ENCODE measurements around the gene CLEC16A.
"Not testable (repeated sequence)": the region's sequence is repeated elsewhere in the genome, so short reads cannot be mapped to it uniquely, and the experiment has no call there.

CLEC16A gene

GRCh38 chr16:11202260-11203091 is 258.1 kb downstream of the CLEC16A start:
- no peak for DNase-seq (ENCODE audit: low spot score)

GRCh38 chr16:11203111-11203623 is 258.8 kb downstream of the CLEC16A start:
- peak; percentile 75 for DNase-seq (ENCODE audit: low spot score)

DNA sequence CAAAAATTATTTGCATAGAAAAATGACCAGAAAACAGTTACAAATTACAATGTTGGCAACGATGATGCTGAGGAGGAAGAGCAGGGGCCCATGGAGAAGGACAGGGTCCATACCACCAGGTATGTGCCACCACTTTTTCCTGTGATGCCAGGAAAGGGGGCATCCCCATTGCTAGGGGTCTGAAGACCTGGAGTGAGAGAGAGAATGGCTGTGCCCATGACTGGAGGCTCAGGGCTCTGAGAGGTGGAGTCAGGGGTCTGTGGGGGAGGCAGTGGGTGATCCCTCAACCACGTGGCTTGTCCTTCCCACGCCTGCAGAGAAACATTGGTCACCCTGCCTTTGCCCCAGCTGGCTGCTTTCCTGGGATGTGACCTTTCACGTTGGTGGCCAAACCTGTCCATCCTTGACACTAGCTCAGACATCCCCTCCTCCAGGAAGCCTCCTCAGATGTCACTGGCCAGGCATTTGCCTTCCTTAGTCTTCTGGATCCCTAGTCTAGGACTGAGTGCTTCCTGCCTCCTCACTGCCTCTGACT is 260.2 kb downstream of the CLEC16A start:
- peak; percentile 41 for DNase-seq (ENCODE audit: low spot score)

- DNase-seq (ENCODE audit: low spot score) = no peak
Measured at GRCh38 chr16:11205065-11205699, 260.8 kb downstream of the CLEC16A start.

- peak; percentile 60 for DNase-seq (ENCODE audit: low spot score)
Measured at GRCh38 chr16:11205754-11206581, 261.6 kb downstream of the CLEC16A start.

DNA sequence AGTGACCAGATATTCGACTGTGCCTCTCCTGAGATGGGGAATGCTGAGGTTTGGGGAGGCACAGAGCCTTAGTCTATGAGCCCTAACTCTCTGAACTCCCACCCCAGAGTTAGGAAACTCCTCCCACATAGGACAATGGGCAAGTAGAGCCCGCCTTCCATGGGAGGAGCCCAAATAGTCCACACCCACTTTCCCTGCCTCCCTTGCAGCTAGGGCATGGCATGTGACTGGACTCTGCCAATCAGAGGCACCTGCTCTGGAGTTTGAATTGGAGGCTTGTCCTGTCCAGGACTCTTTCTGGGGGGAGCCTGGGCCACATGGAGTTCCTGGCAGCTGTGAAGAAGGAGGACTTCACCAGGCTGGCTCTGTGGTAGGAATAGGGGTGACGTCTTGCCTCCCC is 263.3 kb downstream of the CLEC16A start:
- no peak for DNase-seq (ENCODE audit: low spot score)

GRCh38 chr16:11208916-11209665 is 264.7 kb downstream of the CLEC16A start:
- peak; percentile 61 for DNase-seq (ENCODE audit: low spot score)

DNA sequence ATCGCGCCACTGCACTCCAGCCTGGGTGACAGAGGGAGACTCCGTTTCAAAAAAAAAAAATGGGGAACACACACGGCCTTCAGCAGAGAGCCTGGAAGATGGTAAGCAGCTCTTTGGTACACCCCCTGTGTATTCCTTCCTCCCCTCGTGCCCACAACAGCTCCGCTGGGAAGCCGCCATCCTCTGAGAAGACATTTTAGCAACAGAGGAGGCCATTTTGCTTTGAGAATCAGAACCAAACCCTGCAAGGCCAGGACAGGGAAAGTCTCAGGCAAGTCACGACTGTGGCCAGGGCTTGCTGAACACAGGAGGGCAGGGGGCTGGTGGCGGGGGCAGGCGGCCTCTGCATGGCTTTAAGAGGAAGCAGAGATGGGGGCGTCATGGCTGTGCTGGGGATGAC is 265.9 kb downstream of the CLEC16A start:
- no peak for DNase-seq (ENCODE audit: low spot score)

- DNase-seq (ENCODE audit: low spot score) = no peak
Measured at GRCh38 chr16:11211061-11211976, 267.0 kb downstream of the CLEC16A start.

GRCh38 chr16:11211977-11212797 is 267.8 kb downstream of the CLEC16A start:
- DNase-seq (ENCODE audit: low spot score) = no peak

- no peak for DNase-seq (ENCODE audit: low spot score)
Measured at GRCh38 chr16:11212798-11213196, 268.4 kb downstream of the CLEC16A start.

DNA sequence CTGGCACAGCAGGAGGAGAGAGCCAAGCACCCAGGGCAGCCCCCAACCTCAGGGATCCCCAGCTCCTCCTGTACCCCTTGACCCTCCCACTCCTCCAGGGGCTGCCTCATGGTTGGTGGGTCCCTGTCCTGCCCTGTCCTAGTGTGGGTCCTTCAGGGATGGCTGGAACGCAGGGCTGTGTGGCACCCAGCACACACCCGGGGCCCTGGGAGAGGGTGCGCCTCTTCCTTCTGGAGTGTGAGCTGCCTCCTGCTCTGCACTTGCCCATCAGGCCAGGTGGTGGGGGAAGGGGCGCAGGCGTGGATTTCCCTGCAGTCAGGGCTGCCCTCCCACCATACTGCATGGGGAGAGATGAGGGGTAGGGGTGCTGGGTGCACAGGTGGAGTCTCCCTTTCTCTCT is 269.0 kb downstream of the CLEC16A start:
- no peak for DNase-seq (ENCODE audit: low spot score)

DNA sequence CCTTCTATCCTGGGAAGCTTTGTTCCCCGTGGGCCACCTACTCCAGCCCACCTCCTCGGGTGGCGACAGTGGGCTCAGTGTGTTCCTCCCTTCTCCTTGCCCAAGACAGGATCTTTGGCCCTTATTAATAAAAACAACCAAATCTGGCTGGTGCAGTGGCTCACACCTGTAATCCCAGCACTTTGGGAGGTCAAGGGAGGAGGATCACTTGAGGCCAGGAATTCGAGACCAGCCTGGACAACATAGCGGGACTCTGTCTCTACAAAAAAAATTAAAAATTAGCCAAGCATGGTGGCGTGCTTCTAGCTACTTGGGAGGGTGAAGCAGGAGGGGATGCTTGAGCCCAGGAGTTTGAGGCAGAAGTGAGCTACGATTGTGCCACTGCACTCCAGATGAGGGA is 269.4 kb downstream of the CLEC16A start:
- no peak for DNase-seq (ENCODE audit: low spot score)

DNA sequence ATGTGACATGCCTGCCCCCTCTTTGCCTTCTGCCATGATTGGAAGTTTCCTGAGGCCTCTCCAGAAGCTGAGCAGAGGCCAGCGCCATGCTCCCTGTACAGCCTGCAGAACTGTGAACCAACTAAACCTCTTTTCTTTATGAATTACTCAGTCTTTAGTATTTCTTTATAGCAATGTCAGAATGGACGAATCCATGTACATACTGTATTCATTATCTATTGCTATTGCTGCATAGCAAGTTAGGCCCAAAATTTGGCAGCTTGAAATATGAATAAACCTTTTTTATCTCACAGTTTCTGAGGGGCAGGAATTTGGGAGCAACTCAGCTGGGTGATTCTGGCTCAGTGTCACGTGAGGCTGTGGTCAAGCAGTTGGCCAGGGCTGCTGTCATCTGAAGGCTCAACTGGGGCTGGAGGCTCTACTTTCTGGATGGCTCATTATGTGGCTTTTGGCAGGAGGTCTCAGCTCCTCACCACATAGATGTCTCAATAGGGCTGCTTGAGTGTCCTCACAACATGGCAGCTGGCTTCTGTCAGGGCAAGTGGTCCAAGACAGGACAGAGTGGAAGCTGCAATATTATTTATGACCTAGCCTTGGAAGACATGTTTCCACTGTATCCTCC is 271.7 kb downstream of the CLEC16A start:
- DNase-seq (ENCODE audit: low spot score) = no peak

DNA sequence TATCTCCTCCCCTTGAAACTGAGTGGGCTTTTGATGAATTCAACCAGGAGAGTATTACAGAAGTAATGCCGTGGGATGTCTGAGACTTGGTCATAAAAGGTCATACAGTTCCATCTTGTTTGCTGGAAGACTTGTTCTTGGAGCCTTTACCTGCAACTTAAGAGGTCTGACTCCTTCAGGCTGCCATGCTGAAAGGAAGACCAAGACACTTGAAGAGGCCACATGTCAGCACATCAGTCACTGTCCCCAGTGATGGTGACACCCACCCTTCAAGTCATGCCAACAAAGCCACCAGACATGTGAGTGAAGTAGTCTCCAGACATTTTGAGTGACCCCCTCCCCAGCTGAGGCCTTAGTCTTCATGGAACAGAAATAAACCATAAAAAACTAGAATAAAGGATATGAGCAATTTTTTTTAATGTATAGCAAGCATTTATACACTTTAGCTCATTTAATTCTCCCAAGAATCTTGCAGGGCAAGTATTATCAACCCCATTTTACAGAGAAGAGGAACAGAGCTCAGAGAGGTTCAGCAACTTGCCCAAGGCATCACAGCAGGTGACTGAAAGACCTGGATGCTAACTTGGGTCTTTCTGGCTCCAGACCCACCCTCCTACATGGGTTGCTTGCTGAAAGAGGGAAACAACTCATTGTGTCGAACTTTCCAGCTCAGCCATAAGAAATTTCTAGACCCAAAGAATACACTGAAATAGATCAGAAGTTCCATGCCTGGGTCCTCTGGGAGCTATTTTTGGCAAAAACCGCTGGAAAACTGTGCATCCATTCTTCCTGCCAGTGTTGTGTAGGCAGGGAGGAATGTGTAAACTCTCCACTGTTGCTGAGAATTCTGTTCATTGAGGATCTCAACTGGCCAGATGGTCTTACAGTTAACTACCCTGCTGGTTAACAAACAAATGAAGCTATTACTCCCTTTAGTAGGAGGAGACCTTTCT is 273.6 kb downstream of the CLEC16A start:
- DNase-seq (ENCODE audit: low spot score) = no peak

GRCh38 chr16:11218604-11218962 is 274.2 kb downstream of the CLEC16A start:
- DNase-seq (ENCODE audit: low spot score) = no peak

DNA sequence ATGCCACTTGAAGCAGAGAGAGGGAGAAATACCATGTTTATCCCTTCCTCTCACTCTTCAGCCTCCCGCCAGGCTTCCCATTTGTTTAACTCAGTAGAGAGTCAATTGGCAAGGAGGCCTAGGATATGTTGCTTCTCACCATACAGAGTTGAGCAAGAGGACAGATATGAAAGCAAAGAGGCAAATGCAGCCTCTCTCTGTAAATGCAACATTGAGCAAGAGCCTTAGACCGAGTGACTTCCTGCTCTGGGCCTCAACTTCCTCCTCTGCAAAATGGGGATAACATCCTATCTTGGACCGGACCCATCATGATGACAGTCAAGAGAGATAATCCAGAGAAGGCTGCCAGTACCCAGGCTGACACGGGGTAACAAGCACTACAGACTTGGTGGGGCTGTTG is 274.8 kb downstream of the CLEC16A start:
- no peak for DNase-seq (ENCODE audit: low spot score)

DNA sequence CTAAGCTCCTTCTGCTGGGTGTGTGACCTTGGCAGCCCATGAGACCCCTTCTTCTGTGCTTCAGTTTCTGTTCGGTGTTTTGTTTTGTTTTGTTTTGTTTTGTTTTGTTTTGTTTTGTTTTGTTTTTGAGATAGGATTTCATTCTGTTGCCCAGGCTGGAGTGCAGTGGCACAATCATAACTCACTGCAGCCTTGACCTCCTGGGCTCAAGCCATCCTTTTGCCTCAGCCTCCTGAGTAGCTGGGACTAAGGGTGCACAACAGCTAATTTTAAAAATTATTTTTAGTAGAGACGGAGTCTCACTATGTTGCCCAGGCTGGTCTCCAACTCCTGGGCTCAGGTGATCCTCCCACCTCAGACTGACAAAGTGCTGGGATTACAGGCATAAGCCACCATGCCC is 276.1 kb downstream of the CLEC16A start:
- not testable (repeated sequence) for DNase-seq (ENCODE audit: low spot score)
